Stomach (tissue), 9 donors: ENCODE results near the gene CLCA2. TPM values are rescaled to one million over a fixed set of nuclear protein-coding genes. Genes with fewer than 3 reads are reported as not detected.

Experiments
- DNase-seq, 2 donors: peaks; one replicate each; pipeline versions ENCODE4 v3.0.0 to v3.0.0-alpha.2; 2013 to 2019
- H3K27ac ChIP-seq, 5 donors: fragments of 200-600 bp in 4 of 5; sonication (generic) in 4 of 5; one replicate each; pipeline ENCODE4 v1.5.1; 2013 to 2019; ENCODE audit warnings: mild to moderate bottlenecking in 1 of 5, moderate library complexity in 1 of 5
- H3K27me3 ChIP-seq, 3 donors: fragments of 200-600 bp; sonication (generic); one replicate each; pipeline ENCODE4 v1.5.1; 2017 to 2019; ENCODE audit warnings: mixed run types in 1 of 3
- H3K36me3 ChIP-seq, 4 donors: fragments of 200-600 bp; sonication (generic); 1 replicate in 3 of 4; 2 replicates in 1 of 4; pipeline ENCODE4 v1.5.1; 2016 to 2019
- H3K4me1 ChIP-seq, 4 donors: fragments of 200-600 bp; sonication (generic); one replicate each; pipeline ENCODE4 v1.5.1; 2016 to 2019
- H3K4me3 ChIP-seq, 4 donors: fragments of 200-600 bp; sonication (generic) in 3 of 4; one replicate each; pipeline ENCODE4 v1.5.1; 2016 to 2019; ENCODE audit warnings: mild to moderate bottlenecking in 1 of 4
- H3K9me3 ChIP-seq, 4 donors: fragments of 200-600 bp; sonication (generic); one replicate each; pipeline ENCODE4 v1.5.1; 2016 to 2019
- CTCF ChIP-seq, 7 experiments: fragments of 450-650 bp in 4 of 7; fragments of 200-600 bp in 3 of 7; sonication (generic) in 3 of 7; IDR thresholded peaks; one replicate each; pipeline ENCODE4 v1.5.1; 2016 to 2019; ENCODE audit warnings: antibody characterized with exemption in 7 of 7, control low read depth in 2 of 7, mild to moderate bottlenecking in 1 of 7
- EP300 ChIP-seq: sonication (generic); formaldehyde crosslinking; IDR thresholded peaks from one replicate; pipeline ENCODE4 v1.6.1; 2017; ENCODE audit warnings: antibody characterized with exemption
- POLR2A ChIP-seq, 4 donors: fragments of 450-650 bp; IDR thresholded peaks; one replicate each; pipeline ENCODE4 v1.6.1; 2016; ENCODE audit warnings: antibody characterized with exemption in 4 of 4, control low read depth in 2 of 4, mild to moderate bottlenecking in 1 of 4, moderate library complexity in 1 of 4
- POLR2AphosphoS5 ChIP-seq, 3 donors: sonication (generic); formaldehyde crosslinking; IDR thresholded peaks; one replicate each; pipeline ENCODE4 v1.6.1; 2016; ENCODE audit warnings: antibody characterized with exemption in 3 of 3
- WGBS, 5 donors: extraction: QIAGEN DNeasy Blood & Tissue Kit in 3 of 5; methylation state at CpG; one replicate each; pipeline versions ENCODE4 v1.1.5 to v1.1.7; 2013 to 2018; 5-methylcytosine and 5-hydroxymethylcytosine counted together
- intact Hi-C: fragments of 100-400 bp; cut with DNase I; formaldehyde crosslinking; loops from one replicate; pipeline ENCODE4 v1.15.1; 2023; ENCODE audit warnings: low total_unique reads
- polyA plus RNA-seq, 3 donors: library from polyadenylated mRNA; stranded (reverse); fragments of 200-250 nt; gene quantifications; one replicate each; pipeline ENCODE4 v1.2.3, GENCODE V29; 2013
- total RNA-seq, 5 donors: library from RNA; depleted of rRNA; stranded (reverse); fragments of >200 nt; gene quantifications; one replicate each; pipeline versions ENCODE4 v1.1.0 to v1.2.3, GENCODE V29; 2014 to 2016
- donor health status: healthy with polysubstance abuse.
- donor health status: Bipolar disorder and iron deficiency.
- donor health status: healthy.

CLCA2 gene
- total and polyA plus RNA-seq, 8 donors: 4.1 to 34.8 TPM; not detected in 6

- intact Hi-C loops: no loop called here
- Histone ChIP-seq H3K4me3 (no peak overlapping the region), H3K4me1 (no peaks in the 10 kb centered on the region), H3K27ac (no peak overlapping the region), H3K9me3 (no peaks in the 10 kb centered on the region), H3K27me3 (peaks cover 0 to 15% (median 9%) of the 10 kb centered on the region in 3 donors), H3K36me3 (no peaks in the 10 kb centered on the region)
- TF ChIP-seq POLR2AphosphoS5 (IDR thresholded peaks at IDR 0.05) (no peak), EP300 (no peak), CTCF (IDR thresholded peaks at IDR 0.05) (no peak), POLR2A (IDR thresholded peaks at IDR 0.05) (no peak)
- no peak for DNase-seq
- 71 to 86% (median 84%) methylated on average over 10 of the region's 10 CpGs for WGBS, 5 donors
Observed at GRCh38 chr1:86470859-86471258, 46.9 kb downstream of the CLCA2 start.

DNA sequence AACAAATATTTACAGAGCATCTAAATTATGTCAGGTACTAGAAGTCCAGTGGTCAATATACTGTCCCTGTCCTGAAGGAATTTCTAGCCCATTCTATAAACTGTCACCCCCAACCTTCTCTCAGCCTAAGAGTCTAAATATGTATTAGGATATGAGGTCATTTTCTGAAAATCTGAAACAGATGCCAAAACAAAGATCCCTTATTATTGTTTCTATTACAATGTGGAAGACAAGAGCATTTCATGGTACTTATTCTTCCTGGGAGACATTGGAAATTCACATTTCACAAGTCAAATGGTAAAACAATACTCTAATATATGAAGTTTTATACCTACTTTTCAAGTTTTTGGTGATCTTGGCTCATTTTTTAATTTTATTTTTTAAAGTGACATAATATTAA is 47.3 kb downstream of the CLCA2 start:
- Histone ChIP-seq H3K4me1 (no peaks in the 10 kb centered on the region), H3K27ac (no peak overlapping the region), H3K27me3 (peaks cover 0 to 15% (median 9%) of the 10 kb centered on the region in 3 donors), H3K4me3 (no peak overlapping the region), H3K9me3 (no peaks in the 10 kb centered on the region), H3K36me3 (no peaks in the 10 kb centered on the region)
- TF ChIP-seq POLR2AphosphoS5 (IDR thresholded peaks at IDR 0.05) (no peak), CTCF (IDR thresholded peaks at IDR 0.05) (no peak), EP300 (no peak), POLR2A (IDR thresholded peaks at IDR 0.05) (no peak)
- DNase-seq: no peak
- intact Hi-C loops: no loop called here

- intact Hi-C loops: no loop called here
- DNase-seq: no peak
- no peaks in the 10 kb centered on the region for H3K9me3 ChIP-seq
- H3K27ac ChIP-seq: no peak overlapping the region
- no peaks in the 10 kb centered on the region for H3K36me3 ChIP-seq
- WGBS, 5 donors: 59 to 74% (median 64%) methylated on average over 4 of the region's 4 CpGs
- H3K27me3 ChIP-seq: peaks cover 0 to 15% (median 9%) of the 10 kb centered on the region in 3 donors
- H3K4me1 ChIP-seq: no peaks in the 10 kb centered on the region
- H3K4me3 ChIP-seq: no peak overlapping the region
- TF ChIP-seq POLR2A (IDR thresholded peaks at IDR 0.05) (no peak), EP300 (no peak), POLR2AphosphoS5 (IDR thresholded peaks at IDR 0.05) (no peak), CTCF (IDR thresholded peaks at IDR 0.05) (no peak)
Observed at GRCh38 chr1:86472152-86472551, 48.2 kb downstream of the CLCA2 start.

DNA sequence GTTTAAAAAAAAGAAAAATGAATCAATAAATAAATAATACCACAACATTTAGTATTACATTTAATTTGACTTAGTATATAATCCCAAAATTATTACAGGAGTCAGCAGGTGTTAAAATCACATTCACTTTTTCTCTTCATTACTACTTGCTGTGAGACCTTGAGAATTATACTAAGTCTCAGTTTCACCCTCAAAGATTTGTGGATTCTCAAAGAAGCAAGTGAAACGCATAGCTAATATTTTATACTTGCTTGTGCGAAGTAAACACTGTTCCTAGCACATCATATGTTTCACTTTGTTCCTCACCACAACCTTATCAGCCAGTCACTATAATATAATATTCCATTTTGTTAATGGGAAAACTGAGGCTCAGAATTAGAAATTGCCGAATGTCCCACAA is 48.8 kb downstream of the CLCA2 start:
- no peak overlapping the region for H3K27ac ChIP-seq
- H3K4me1 ChIP-seq: no peaks in the 10 kb centered on the region
- no peak overlapping the region for H3K4me3 ChIP-seq
- no peak for TF ChIP-seq POLR2A (IDR thresholded peaks at IDR 0.05)
- H3K36me3 ChIP-seq: no peaks in the 10 kb centered on the region
- intact Hi-C loops: no loop called here
- 51 to 89% (median 67%) methylated on average over 3 of the region's 3 CpGs for WGBS, 5 donors
- peaks cover 0 to 15% (median 9%) of the 10 kb centered on the region in 3 donors for H3K27me3 ChIP-seq
- H3K9me3 ChIP-seq: no peaks in the 10 kb centered on the region
- no peak for DNase-seq

GRCh38 chr1:86477256-86477655 is 53.3 kb downstream of the CLCA2 start:
- Histone ChIP-seq H3K36me3 (no peaks in the 10 kb centered on the region), H3K4me1 (no peaks in the 10 kb centered on the region), H3K27ac (no peak overlapping the region), H3K9me3 (no peaks in the 10 kb centered on the region), H3K27me3 (peaks cover 0 to 3% (median 0%) of the 10 kb centered on the region in 3 donors), H3K4me3 (no peak overlapping the region)
- TF ChIP-seq POLR2A (IDR thresholded peaks at IDR 0.05) (no peak), CTCF (IDR thresholded peaks at IDR 0.05) (no peak), POLR2AphosphoS5 (IDR thresholded peaks at IDR 0.05) (no peak), EP300 (no peak)
- intact Hi-C loops: no loop called here
- WGBS, 5 donors: 68 to 71% (median 69%) methylated on average over 4 of the region's 4 CpGs
- DNase-seq: no peak
